K562 (cell line): ENCODE results near the gene ANKRD13D. TPM values are rescaled to one million over a fixed set of nuclear protein-coding genes. Genes with fewer than 3 reads are reported as not detected.

Experiments used
- ADNP ChIP-seq: fragments of 200-800 bp; sonication (Bioruptor generic); IDR thresholded peaks from 2 replicates; pipeline ENCODE4 v1.6.1; 2016; ENCODE audit warnings: missing genetic modification characterization, missing compliant biosample characterization
- CBFA2T3 ChIP-seq: fragments of 450-650 bp; IDR thresholded peaks from 2 replicates; pipeline ENCODE4 v1.6.1; 2017
- CEBPG ChIP-seq, 3 experiments: fragments of 200-800 bp in 1 of 3; sonication (Bioruptor generic) in 1 of 3; sonication (generic) in 1 of 3; formaldehyde crosslinking in 1 of 3; IDR thresholded peaks in 2 of 3; conservative IDR thresholded peaks in 1 of 3; 2 replicates each; pipeline versions ENCODE4 v1.6.1 to v1.8.0; 2016 to 2022; ENCODE audit warnings: missing compliant biosample characterization in 2 of 3, missing genetic modification characterization in 2 of 3, mild to moderate bottlenecking in 1 of 3, missing genetic modification reagents in 1 of 3
- ETV5 ChIP-seq: sonication (generic); formaldehyde crosslinking; IDR thresholded peaks from 2 replicates; pipeline ENCODE4 v1.4.0; 2020; ENCODE audit warnings: low read depth, mild to moderate bottlenecking, missing genetic modification reagents
- MYC ChIP-seq, 2 experiments: fragments of 250-450 bp in 1 of 2; sonication (Bioruptor Pico) in 1 of 2; IDR thresholded peaks; 2 replicates each; pipeline versions ENCODE4 v1.5.1 to v1.6.1; 2012 to 2021; ENCODE audit warnings: low read depth in 2 of 2, borderline replicate concordance in 1 of 2, improper control_type of control experiment in 1 of 2, low read length in 1 of 2, mild to moderate bottlenecking in 1 of 2, moderate library complexity in 1 of 2
- NBN ChIP-seq: fragments of 450-650 bp; IDR thresholded peaks from 2 replicates; pipeline ENCODE4 v1.6.1; 2016; ENCODE audit warnings: low read depth, mild to moderate bottlenecking
- NEUROD1 ChIP-seq: fragments of 150-350 bp; IDR thresholded peaks from 2 replicates; pipeline ENCODE4 v1.6.1; 2014; ENCODE audit warnings: borderline replicate concordance, low read length, low read depth; ENCODE audit not compliant: partially characterized antibody
- NR2F6 ChIP-seq: fragments of 450-650 bp; formaldehyde crosslinking; IDR thresholded peaks from 2 replicates; pipeline ENCODE4 v1.4.0; 2020; ENCODE audit warnings: mild to moderate bottlenecking
- SMARCC2 ChIP-seq: fragments of 450-650 bp; IDR thresholded peaks from 2 replicates; pipeline ENCODE4 v1.6.1; 2017; ENCODE audit warnings: antibody characterized with exemption, moderate library complexity, mild to moderate bottlenecking, low read depth
- ZNF696 ChIP-seq: fragments of 250-450 bp; sonication (Bioruptor Pico); conservative IDR thresholded peaks from 2 replicates; pipeline ENCODE4 v1.4.0; 2020; ENCODE audit warnings: mild to moderate bottlenecking, moderate library complexity
- ZNF778 ChIP-seq: fragments of 450-650 bp; formaldehyde crosslinking; IDR thresholded peaks from 2 replicates; pipeline ENCODE4 v1.4.0; 2020; ENCODE audit warnings: mild to moderate bottlenecking, moderate library complexity
- ZNF830 ChIP-seq: fragments of 250-450 bp; sonication (Bioruptor Pico); IDR thresholded peaks from 2 replicates; pipeline ENCODE4 v1.5.0; 2021; ENCODE audit warnings: mild to moderate bottlenecking
- polyA plus RNA-seq, 8 experiments: library from polyadenylated mRNA; depleted of rRNA in 4 of 8; stranded (reverse) in 5 of 8; unstranded in 3 of 8; fragments of >200 nt; fragmentation: Nextera tagmentation in 2 of 8; fragmentation: Illumina TruSeq in 1 of 8; extraction: Ambion mirVana in 2 of 8; extraction: Trizol in 1 of 8; gene quantifications; 2 replicates each; pipeline versions ENCODE4 v1.2.1 to v1.2.3, GENCODE V29; 2011 to 2014; ENCODE audit warnings: inconsistent platforms in 1 of 8, missing spikeins in 1 of 8
- total RNA-seq, 7 experiments: library from RNA; depleted of rRNA in 6 of 7; stranded (reverse); fragments of >200 nt in 6 of 7; fragmentation: Illumina TruSeq in 2 of 7; extraction: Trizol in 2 of 7; gene quantifications; 2 replicates each; pipeline versions ENCODE4 v1.2.1 to v1.2.3, GENCODE V29; 2011 to 2021; ENCODE audit warnings: low replicate concordance in 1 of 7
- TF ChIP-seq, protein P1 (sequence below): sonication (generic); formaldehyde crosslinking; IDR thresholded peaks from 2 replicates; pipeline ENCODE4 v1.8.0; 2022; ENCODE audit warnings: missing genetic modification reagents, mild to moderate bottlenecking, moderate library complexity, borderline replicate concordance
- TF ChIP-seq, protein P2 (sequence below), 2 experiments: fragments of 450-650 bp in 1 of 2; sonication (generic) in 1 of 2; formaldehyde crosslinking; conservative IDR thresholded peaks; 2 replicates each; pipeline versions ENCODE4 v1.4.0 to v1.8.1; 2020 to 2022; ENCODE audit warnings: mild to moderate bottlenecking in 1 of 2, missing genetic modification reagents in 1 of 2
- TF ChIP-seq, protein P3 (sequence below), 2 experiments: fragments of 450-650 bp in 1 of 2; sonication (generic) in 1 of 2; formaldehyde crosslinking in 1 of 2; IDR thresholded peaks; 2 replicates each; pipeline versions ENCODE4 v1.7.1 to v1.9.0; 2016 to 2022; ENCODE audit warnings: inconsistent platforms in 1 of 2, mild to moderate bottlenecking in 1 of 2, missing genetic modification reagents in 1 of 2

The ANKRD13D gene
- total and polyA plus RNA-seq, 9 of the 15 experiments (the other 6 are each of a cell fraction or from before 2014, with no cell fraction given): 0.94 to 40.9 (median 22.4) TPM

DNA sequence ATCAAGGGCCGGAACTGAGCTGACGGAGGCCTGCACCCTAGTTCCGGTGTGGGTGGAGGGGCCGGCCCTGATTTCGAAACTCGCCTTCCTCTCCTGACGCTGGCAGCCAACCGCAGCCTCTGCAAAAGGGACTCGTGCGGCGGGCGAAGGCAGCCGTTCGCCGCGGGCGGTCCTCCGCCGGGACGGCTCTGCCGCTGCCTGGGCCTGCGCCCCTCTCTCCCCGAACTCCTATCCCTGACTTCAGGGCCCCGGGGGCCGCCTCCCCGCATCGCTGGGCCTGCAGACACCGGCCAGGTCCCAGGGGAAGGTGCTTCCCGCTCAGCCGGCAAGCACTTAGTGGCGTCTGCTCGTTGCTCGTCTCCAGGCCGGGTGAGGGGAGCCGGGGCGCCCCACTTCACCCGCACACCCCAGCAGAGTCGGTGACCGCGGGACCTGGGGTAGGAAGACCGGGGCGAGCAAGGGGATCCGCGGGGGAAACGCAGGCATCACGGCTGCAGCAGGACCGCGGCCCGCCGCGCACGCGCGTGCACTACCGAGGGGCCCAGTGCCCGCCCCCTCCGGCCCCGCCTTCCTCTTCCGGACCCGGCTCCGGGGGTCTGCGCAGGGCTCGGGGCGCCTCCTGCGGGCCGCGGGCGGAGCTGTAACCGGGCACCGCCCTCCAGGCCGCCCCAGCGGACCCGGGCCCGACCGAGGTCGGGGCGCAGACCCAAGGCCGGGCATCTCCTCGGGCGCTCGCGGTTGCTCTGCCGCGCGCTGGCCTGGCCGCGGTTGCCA, 464 bp upstream of the ANKRD13D start (continued):
- TF ChIP-seq ZNF778 (CRISPR knock-in tag) (no peak), ETV5 (CRISPR knock-in tag) (peak; percentile 99), ZNF696 (no peak), NBN (0 out of 2 replicates have a peak, but pooled peaks have one; percentile 61), NR2F6 (CRISPR knock-in tag) (no peak), ZNF830 (CRISPR knock-in tag) (peak; percentile 96), CEBPG (CRISPR knock-in tag; IDR thresholded peaks at IDR 0.05) (peak; percentile 90), CEBPG (tag; conservative IDR thresholded peaks at IDR 0.05 in 1 of 2, IDR thresholded peaks at IDR 0.05 in 1 of 2) (peak; percentile 88 to 90), ADNP (tag) (no peak), SMARCC2 (no peak), NEUROD1 (peak; percentile 60), CBFA2T3 (0 out of 2 replicates have a peak, but pooled peaks have one; percentile 8), MYC (IDR thresholded peaks at IDR 0.05; ENCODE audit: low read depth, low read length) (no peak; the same call in none of the 2 replicates), MYC (CRISPR knock-in tag; IDR thresholded peaks at IDR 0.05; ENCODE audit: borderline replicate concordance, low read depth) (peak; percentile 62; the same call in 1 of the 2 replicates)
- TF ChIP-seq, protein P1, sequence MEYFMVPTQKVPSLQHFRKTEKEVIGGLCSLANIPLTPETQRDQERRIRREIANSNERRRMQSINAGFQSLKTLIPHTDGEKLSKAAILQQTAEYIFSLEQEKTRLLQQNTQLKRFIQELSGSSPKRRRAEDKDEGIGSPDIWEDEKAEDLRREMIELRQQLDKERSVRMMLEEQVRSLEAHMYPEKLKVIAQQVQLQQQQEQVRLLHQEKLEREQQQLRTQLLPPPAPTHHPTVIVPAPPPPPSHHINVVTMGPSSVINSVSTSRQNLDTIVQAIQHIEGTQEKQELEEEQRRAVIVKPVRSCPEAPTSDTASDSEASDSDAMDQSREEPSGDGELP (CRISPR knock-in tag): peak; percentile 83; the same call in 1 of the 2 replicates
- TF ChIP-seq, protein P2, sequence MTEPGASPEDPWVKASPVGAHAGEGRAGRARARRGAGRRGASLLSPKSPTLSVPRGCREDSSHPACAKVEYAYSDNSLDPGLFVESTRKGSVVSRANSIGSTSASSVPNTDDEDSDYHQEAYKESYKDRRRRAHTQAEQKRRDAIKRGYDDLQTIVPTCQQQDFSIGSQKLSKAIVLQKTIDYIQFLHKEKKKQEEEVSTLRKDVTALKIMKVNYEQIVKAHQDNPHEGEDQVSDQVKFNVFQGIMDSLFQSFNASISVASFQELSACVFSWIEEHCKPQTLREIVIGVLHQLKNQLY (CRISPR knock-in tag; conservative IDR thresholded peaks at IDR 0.05): no peak
- TF ChIP-seq, protein P3, sequence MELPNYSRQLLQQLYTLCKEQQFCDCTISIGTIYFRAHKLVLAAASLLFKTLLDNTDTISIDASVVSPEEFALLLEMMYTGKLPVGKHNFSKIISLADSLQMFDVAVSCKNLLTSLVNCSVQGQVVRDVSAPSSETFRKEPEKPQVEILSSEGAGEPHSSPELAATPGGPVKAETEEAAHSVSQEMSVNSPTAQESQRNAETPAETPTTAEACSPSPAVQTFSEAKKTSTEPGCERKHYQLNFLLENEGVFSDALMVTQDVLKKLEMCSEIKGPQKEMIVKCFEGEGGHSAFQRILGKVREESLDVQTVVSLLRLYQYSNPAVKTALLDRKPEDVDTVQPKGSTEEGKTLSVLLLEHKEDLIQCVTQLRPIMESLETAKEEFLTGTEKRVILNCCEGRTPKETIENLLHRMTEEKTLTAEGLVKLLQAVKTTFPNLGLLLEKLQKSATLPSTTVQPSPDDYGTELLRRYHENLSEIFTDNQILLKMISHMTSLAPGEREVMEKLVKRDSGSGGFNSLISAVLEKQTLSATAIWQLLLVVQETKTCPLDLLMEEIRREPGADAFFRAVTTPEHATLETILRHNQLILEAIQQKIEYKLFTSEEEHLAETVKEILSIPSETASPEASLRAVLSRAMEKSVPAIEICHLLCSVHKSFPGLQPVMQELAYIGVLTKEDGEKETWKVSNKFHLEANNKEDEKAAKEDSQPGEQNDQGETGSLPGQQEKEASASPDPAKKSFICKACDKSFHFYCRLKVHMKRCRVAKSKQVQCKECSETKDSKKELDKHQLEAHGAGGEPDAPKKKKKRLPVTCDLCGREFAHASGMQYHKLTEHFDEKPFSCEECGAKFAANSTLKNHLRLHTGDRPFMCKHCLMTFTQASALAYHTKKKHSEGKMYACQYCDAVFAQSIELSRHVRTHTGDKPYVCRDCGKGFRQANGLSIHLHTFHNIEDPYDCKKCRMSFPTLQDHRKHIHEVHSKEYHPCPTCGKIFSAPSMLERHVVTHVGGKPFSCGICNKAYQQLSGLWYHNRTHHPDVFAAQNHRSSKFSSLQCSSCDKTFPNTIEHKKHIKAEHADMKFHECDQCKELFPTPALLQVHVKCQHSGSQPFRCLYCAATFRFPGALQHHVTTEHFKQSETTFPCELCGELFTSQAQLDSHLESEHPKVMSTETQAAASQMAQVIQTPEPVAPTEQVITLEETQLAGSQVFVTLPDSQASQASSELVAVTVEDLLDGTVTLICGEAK (IDR thresholded peaks at IDR 0.05): peak; percentile 88
- TF ChIP-seq, protein P3 (CRISPR knock-in tag; IDR thresholded peaks at IDR 0.05): no peak
